AG20443 (cell line): ENCODE data around the gene DCTN5.
A peak's percentile ranks its signal among the peaks of the same experiment; 100 is the strongest.
"Not testable (repeated sequence)": the region's sequence is repeated elsewhere in the genome, so short reads cannot be mapped to it uniquely, and the experiment has no call there.

Source experiments
- DNase-seq: peaks from one replicate; pipeline ENCODE4 v3.0.0; 2012; ENCODE audit warnings: low spot score, mixed read lengths

Gene DCTN5

DNA sequence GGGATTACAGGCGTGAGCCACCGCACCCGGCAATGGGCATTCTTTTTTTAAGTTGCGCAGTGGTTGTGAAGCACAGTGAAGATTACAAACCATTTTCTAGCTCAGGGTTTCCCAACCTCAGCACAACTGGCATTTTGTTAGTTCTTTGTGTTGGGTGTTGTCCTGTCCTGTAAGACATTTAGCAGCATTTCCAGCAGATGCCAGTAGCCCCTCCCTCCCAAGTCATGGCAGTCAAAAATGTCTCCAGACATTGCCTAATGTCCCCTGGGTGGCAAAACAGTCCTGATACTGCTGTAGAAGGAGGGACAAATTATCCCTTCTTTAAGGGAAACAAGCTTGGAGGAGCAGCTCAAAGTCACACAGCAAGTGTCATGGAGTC lies 53.0 kb downstream of the DCTN5 start:
- no peak for DNase-seq

GRCh38 chr16:23694644-23695373 lies 53.5 kb downstream of the DCTN5 start:
- peak; percentile 50 for DNase-seq

GRCh38 chr16:23695756-23696155 lies 54.5 kb downstream of the DCTN5 start:
- DNase-seq: no peak

- no peak for DNase-seq
These were observed 57.8 kb downstream of the DCTN5 start for GRCh38 chr16:23699100-23699499.

DNA sequence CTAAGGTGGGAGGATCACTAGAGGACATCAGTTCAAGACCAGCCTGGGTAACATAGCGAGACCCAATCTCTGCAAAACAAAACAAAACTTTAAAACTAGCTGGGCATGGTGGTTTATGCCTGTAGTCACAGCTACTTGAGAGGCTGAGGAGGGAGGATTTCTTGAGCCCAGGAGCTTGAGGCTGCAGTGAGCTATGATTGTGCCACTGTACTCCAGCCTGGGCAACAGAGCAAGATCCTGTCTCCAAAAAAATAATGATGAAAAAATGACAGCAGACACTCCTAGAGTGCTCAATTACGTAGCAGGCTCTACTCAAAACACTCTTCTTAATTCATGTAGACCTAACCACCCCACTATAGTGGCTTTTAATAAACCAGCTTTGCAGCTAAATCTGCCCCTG lies 58.8 kb downstream of the DCTN5 start:
- DNase-seq: no peak

- DNase-seq: no peak
These were observed 59.2 kb downstream of the DCTN5 start for GRCh38 chr16:23700509-23700908.

DNA sequence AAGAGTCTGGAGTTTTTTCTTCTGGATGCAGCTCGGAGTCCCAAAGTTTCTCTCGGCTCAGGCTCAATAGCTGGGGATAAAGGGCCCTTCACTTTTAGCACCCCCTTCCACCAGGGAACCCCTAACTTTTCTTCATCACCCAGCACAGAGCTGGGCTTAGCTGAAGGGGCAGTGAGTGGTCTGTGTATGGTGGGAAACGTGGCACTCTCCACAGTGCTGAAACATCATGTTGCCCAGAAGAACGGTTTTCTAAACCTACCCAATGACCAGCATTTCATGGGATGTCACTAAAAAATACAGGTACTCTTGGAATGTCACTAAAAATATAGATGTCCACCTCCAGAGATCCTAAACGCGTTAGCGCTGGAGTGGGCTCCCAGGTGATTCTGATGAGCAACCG lies 59.8 kb downstream of the DCTN5 start:
- DNase-seq: no peak

DNA sequence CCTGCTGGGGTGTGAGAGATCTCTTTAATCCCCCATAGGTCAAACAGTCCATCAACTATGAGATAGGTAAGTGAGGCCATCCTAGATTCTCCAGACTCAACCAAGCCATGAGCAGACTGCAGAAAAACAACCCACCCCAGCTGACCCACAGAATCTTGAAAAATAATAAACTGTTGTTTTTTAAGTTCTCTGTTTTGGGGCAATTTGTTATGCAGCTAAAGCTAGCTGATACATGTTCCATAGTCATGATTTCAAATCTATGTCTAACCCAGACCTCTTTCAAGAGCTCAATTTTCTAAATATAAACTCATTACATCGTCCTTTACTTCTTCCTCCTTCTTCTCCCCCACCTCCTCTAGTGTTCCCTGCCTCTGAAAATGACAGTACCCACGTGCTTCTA lies 61.7 kb downstream of the DCTN5 start:
- no peak for DNase-seq

- DNase-seq: peak; percentile 6
These were observed 63.7 kb downstream of the DCTN5 start for GRCh38 chr16:23704772-23705516.

DNA sequence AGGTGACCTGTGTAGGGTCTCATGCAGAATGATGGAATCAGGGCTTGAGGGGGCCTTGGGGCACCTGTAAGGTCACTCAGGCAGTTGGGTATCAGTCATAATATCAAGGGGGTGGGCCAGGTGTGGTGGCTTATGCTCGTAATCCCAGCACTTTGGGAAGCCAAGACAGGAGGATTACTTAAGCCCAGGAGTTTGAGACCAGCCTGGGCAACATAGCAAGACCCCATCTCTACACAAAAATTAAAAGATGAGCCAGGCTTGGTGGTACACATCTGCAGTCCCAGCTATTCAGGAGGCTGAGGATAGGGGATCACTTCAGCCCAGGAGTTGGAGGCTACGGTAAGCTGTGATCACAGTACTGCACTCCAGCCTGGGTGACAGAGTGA lies 64.2 kb downstream of the DCTN5 start:
- DNase-seq: no peak

DNA sequence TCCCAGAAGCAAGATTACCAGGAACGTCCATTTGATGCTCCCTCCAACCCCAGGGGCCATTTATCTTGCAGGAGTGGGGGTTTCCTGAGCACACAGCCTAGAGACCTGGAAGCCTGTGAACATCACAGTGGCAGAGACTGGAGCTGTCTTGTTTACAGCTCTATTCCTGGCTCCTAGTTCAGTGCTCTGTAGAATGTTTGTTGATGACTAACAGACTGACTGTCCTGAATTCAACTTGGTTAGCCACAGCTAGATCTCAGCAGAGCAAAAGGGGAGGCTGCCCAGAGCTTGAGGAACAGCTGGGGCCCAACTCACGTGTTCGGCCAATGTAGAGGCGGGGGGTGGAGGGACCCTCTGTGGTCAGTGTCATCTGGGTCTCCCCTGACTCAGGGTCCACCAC lies 65.2 kb downstream of the DCTN5 start:
- no peak for DNase-seq

DNA sequence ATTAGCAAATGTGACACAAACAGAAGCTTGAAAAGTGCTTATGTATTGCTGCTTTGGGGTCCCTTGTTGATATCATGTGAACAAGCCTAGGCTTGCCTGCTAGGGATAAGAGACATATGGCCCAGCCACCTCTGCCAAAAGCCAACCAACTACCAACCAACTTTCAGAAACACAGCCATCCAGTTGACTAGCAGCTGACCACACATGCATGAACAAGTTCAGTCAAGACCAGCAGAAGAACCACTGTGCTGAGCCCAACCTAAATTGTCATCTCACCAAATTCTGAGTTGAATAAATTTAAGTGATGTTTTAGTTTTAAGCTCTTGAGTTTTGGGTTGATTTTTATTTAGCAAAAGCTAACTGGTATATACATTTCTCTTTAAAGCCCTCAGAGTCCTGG lies 68.3 kb downstream of the DCTN5 start:
- DNase-seq: no peak

DNA sequence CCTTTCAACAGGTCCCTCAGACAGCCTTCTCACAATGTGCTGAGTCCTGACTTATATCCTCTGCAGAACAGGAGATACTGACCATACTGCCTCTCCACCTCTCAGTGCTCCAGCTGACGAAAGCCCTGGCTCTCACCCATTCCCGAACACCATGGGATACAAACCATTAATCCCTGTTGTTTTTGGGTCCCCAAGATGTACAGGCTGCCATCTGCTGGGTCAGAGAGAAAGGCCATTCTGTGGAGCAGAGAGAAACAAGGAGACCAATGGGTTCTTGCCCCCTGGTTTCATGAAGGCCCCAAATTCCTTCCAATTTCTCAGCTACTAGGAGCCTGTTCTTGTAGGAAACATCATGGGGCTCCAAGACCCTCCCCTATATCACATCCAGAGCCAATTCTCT lies 68.7 kb downstream of the DCTN5 start:
- DNase-seq: no peak

GRCh38 chr16:23710504-23710903 lies 69.2 kb downstream of the DCTN5 start:
- DNase-seq: no peak

DNA sequence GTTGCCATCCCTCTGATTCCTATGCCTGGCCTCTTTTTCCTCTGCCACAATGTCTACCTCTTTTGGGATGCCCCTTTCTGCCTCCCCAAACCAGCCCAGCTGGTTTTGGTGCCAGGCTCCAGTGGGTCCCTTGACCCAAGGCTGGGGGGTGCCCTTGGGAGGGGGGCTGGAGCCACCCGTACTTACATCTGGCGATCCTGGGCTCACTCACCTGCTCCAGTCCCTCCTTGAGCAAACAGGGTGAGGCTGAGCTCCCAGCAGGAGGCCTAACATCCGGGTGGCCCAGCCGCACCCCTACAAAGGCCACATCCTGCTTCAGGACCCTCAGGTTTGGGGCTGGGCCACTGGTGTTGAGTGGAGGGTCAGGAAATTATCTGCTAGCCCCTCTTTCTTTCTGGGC lies 70.5 kb downstream of the DCTN5 start:
- no peak for DNase-seq

GRCh38 chr16:23712976-23713375 lies 71.7 kb downstream of the DCTN5 start, which contains the start of gene ERN2:
Gene ERN2, minus strand, starts transcription at chr16:23713222. Its CDS starts 35 bp downstream, at chr16:23713187.
- peak; percentile 49 for DNase-seq

- no peak for DNase-seq
These were observed 75.2 kb downstream of the DCTN5 start for GRCh38 chr16:23716484-23716883.

DNA sequence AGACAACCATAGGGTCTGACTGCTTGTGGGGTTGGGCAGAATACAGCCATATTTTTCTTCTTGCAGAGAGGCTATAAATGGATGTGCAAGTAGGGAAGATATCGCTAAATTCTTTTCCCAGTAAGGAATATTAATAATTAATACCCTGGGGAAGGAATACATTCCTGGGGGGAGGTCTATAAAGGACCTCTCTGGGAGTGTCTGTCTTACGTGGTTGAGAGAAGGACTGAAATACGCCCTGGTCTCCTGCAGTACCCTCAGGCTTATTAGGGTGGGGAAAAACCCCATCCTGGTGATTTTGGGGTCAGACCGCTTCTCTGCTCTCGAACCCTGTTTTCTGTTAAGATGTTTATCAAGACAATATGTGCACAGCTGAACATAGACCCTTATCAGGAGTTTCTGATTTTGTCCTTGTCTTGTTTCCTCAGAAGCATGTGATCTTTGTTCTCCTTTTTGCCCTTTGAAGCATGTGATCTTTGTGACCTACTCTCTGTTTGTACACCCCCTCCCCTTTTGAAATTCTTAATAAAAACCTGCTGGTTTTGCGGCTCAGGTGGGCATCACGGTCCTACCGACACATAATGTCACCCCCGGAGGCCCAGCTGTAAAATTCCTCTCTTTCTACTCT lies 81.5 kb downstream of the DCTN5 start:
- DNase-seq: not testable (repeated sequence)

- DNase-seq: no peak
These were observed 83.0 kb downstream of the DCTN5 start for GRCh38 chr16:23724096-23724784.

DNA sequence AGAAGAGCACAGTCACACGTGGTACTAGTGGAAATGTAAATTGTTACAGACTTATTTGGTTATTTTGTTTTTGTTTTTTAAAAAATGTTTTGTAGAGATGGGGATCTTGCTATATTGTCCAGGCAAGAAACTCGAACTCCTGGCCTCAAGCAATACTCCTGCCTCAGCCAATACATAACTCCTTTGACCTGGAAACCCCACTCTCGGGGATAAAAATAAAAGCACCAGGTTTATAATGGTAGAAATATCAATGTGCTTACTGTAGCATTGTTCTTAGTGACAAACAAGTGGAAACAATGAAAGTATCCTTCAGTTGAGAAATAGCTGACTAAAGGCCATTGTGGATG lies 83.5 kb downstream of the DCTN5 start:
- DNase-seq: no peak

DNA sequence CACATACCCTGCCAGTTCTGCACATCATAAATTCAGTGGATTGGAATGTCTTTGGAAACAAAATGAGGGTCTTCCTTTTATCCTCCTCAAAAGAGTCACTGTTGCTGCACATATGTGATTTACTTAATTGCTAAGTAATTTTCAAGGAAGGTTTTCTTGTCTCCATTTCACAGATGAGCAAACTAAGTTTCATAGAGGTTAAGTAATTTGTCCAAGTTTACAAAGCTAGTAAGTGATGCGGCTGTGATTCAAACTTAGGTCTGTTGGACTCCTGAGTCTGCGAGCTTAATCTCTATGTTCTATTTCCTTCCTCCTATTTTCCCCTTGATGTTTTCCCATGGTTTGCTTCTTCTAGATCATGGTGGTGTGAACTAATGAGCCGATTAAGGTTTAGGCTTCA lies 85.4 kb downstream of the DCTN5 start:
- no peak for DNase-seq
